Loucy (cell line): ENCODE data around the gene SCAF1.

Experiments used
- EZH2phosphoT487 ChIP-seq: fragments of 200-600 bp; IDR thresholded peaks from 2 replicates; pipeline ENCODE4 v1.6.1; 2018; ENCODE audit warnings: antibody characterized with exemption, mild to moderate bottlenecking, moderate library complexity, borderline replicate concordance
- TF ChIP-seq, protein P1 (sequence below): fragments of 200-600 bp; sonication (generic); conservative IDR thresholded peaks from 2 replicates; pipeline ENCODE4 v1.5.1; 2014; ENCODE audit warnings: mild to moderate bottlenecking, antibody characterized with exemption, low read length

DNA sequence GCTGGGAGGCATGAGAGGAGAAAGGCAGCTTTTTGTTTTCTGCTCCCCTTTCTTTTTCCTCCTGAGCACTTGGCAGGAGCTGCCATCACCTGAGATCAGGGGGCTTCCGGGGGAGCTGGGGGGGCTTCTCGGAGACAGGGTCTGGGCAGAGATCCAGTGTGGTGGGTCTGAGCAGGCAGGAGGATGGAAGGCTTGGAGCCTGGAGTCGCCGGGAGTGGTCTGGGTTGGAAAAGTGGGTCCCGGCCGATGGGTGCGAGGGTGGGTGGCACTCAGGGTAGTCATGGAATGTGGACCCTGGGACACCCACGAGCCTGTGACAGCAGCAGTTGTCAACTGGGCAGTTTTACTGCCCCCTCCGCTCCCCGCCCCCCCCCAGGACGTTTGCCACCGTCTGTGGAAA is 45.1 kb downstream of the SCAF1 start:
- TF ChIP-seq, protein P1, sequence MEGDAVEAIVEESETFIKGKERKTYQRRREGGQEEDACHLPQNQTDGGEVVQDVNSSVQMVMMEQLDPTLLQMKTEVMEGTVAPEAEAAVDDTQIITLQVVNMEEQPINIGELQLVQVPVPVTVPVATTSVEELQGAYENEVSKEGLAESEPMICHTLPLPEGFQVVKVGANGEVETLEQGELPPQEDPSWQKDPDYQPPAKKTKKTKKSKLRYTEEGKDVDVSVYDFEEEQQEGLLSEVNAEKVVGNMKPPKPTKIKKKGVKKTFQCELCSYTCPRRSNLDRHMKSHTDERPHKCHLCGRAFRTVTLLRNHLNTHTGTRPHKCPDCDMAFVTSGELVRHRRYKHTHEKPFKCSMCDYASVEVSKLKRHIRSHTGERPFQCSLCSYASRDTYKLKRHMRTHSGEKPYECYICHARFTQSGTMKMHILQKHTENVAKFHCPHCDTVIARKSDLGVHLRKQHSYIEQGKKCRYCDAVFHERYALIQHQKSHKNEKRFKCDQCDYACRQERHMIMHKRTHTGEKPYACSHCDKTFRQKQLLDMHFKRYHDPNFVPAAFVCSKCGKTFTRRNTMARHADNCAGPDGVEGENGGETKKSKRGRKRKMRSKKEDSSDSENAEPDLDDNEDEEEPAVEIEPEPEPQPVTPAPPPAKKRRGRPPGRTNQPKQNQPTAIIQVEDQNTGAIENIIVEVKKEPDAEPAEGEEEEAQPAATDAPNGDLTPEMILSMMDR, result no peak
- no peak for TF ChIP-seq EZH2phosphoT487
